NCI-H187 (cell line): ENCODE data around the gene SLC39A10.

Experiments used
- DNase-seq, 2 experiments: peaks; one replicate each; lab custom pipeline; 2025; lab: John Stamatoyannopoulos, UW

Gene SLC39A10

GRCh38 chr2:195722075-195722474 is 65.0 kb downstream of the SLC39A10 start:
- DNase-seq = no peak

- DNase-seq = no peak
Measured at GRCh38 chr2:195727106-195727505, 70.1 kb downstream of the SLC39A10 start.

GRCh38 chr2:195730912-195731311 is 73.9 kb downstream of the SLC39A10 start:
- no peak for DNase-seq

GRCh38 chr2:195732574-195732973 is 75.5 kb downstream of the SLC39A10 start:
- no peak for DNase-seq

- no peak for DNase-seq
Measured at GRCh38 chr2:195733831-195734230, 76.8 kb downstream of the SLC39A10 start.

- no peak for DNase-seq
Measured at GRCh38 chr2:195734395-195734794, 77.4 kb downstream of the SLC39A10 start.

- DNase-seq = no peak
Measured at GRCh38 chr2:195734931-195735330, 77.9 kb downstream of the SLC39A10 start.

GRCh38 chr2:195735347-195735746 is 78.3 kb downstream of the SLC39A10 start:
- DNase-seq = no peak

- DNase-seq = no peak
Measured at GRCh38 chr2:195737511-195738325, 80.7 kb downstream of the SLC39A10 start.

- no peak for DNase-seq
Measured at GRCh38 chr2:195741191-195741590, 84.2 kb downstream of the SLC39A10 start.

- DNase-seq = no peak
Measured at GRCh38 chr2:195756218-195756942, 99.4 kb downstream of the SLC39A10 start.

- DNase-seq = no peak
Measured at GRCh38 chr2:195758846-195759245, 101.8 kb downstream of the SLC39A10 start.

GRCh38 chr2:195759877-195760276 is 102.9 kb downstream of the SLC39A10 start:
- DNase-seq = no peak

GRCh38 chr2:195763866-195764265 is 106.8 kb downstream of the SLC39A10 start:
- no peak for DNase-seq

- no peak for DNase-seq
Measured at GRCh38 chr2:195766691-195767090, 109.7 kb downstream of the SLC39A10 start.

GRCh38 chr2:195768431-195768830 is 111.4 kb downstream of the SLC39A10 start:
- DNase-seq = no peak

GRCh38 chr2:195769975-195770374 is 112.9 kb downstream of the SLC39A10 start:
- DNase-seq = no peak

GRCh38 chr2:195779491-195779890 is 122.5 kb downstream of the SLC39A10 start:
- no peak for DNase-seq

GRCh38 chr2:195782156-195782555 is 125.1 kb downstream of the SLC39A10 start:
- DNase-seq = no peak
